Putamen (tissue), 1 donor: ENCODE measurements around the gene BCL7B.
"Not testable (repeated sequence)": the region's sequence is repeated elsewhere in the genome, so short reads cannot be mapped to it uniquely, and the experiment has no call there.

Experiments
- DNase-seq: peaks from one replicate; pipeline ENCODE4 v3.0.0-alpha.2; 2016; ENCODE audit warnings: low spot score

BCL7B gene

DNA sequence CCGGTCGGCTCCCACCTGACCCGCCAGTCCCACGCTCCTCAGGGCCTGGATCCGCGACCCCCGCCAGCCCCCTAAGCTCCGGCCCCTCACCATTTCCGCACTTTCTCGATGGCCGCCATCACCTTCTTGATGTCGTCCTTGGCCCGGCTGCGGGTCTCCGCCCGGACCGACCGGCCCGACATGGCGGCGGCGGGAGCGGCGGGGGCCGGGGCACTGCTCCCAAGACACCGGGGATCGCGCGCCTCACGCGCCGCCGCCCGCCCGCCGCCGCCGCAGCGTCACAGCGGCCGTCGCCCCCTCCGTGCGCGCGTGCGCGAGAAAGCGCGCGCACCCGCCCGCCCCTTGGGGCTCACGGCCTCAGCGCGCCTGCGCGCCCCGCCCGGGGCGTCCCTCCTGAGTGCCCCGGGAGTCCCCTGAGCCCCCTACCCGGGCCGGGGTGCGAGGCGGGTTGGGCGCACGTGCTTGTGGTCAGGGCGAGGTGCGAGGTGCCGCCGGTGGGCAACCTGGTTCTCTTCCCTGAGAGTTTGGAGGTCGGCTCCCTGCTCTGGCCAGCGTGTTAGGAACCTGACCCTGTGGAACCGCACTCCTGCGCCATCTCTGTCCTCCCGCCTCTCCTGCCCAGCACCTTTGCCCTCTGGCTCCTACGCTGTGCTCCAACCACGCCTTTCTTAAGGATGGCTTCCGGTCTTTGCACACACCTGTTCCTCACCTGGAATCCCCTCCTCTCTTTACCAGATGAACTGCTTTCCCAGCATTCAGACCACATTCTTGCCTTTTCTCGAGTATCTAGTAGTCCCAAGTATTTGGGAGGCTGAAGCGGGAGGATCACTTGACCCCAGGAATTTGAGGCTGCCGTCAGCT, at the start of gene BCL7B:
Gene BCL7B (minus strand): TSS at position 294 of the 861 bp plus-strand sequence. CDS start 112 bp downstream, at position 182.
- DNase-seq, result peak; percentile 77

DNA sequence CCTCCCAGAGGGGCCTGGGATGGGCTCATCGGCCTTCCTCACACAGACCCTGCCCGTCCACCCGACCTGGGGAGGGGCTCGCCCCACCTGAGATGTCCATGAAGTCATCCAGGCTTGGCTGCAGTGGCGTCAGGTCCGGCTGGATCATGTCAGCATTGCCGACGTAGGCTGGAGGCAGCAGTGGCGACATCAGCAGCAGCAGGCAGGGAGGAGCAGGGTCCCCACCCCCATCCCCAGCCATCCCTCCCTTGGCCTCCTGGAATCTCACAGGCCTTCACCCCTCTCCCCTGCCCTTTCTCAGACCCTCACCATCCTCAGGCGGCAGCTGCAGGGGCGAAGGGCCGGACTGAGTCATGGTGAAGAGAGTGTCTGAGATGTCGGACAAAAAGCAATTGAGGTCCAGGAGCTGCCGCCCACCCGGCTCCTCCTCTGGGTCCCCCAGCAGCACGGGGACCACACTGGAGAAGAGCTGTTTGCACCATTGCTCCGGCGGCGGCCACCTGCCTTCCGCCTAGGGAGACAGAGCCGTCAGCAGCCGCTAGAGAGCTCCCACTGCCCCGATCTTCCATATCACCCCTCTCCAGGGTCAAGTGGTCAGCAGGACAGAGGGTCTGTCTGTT, 48.2 kb upstream of the BCL7B start:
- no peak for DNase-seq

DNA sequence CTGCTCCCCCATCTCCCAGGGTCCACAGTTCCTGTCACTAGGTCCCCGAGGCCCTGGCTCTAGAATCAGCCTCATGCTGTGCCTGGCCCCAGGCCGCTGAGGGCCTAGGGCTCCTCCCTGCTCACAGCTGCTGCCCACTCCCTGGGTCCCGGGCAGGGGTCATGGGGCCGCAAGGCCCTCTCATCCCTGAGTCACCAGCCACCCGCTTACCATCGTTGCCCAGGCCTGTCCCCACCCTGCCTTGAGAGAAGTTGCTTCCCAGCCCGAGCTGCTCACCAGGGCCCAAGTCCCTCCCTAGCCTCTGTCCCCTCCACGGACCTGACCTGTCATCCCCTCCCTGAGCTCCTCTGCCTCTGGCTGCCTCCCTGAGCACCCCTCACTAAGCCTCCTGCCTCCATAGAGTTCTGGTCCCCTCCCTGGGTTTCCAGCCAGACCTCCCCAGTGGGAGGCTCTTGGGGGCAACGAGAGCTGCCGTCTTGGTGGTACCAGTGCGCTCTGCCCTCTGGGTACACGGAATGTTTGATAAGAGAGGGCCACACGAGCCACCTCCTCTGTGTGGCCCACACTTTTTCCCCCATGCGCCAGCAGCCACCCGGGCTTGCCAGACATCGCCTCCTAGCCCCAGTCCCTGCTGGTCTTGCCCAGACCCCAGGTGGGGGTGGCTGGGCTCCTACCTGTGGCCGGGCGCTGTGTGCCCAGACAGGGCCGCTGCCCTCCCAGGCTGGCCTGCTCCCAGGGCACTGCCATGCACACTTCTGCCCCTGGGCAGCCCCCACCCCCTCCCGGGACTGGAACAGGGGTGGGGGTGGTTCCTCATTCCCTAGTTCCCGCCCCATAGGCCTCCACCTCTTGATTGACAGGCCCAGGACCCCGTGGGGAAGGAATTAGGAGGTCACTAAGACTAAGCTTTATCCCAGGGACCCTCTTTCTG, 45.5 kb upstream of the BCL7B start:
- no peak for DNase-seq

DNA sequence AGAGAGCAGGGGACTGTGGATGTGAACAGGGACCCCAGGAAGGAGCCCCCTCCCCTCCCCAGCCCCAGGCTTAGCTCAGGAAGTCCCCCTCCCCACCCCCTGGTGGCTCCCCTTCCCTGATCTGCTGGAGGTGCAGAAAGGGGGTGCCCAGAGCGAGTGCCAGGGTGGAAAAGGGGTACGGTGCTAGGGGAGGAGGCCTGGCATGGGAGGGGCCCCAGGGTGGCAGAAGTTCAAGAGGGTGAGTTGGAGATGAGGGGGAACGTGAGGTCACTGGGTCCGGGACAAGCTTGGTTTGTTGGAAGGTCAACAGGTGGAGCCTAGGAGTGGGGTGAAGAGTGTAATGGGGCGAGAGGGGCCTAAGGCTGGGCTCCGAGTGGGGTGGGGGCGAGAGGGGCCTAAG, 42.4 kb upstream of the BCL7B start:
- DNase-seq, result no peak

DNA sequence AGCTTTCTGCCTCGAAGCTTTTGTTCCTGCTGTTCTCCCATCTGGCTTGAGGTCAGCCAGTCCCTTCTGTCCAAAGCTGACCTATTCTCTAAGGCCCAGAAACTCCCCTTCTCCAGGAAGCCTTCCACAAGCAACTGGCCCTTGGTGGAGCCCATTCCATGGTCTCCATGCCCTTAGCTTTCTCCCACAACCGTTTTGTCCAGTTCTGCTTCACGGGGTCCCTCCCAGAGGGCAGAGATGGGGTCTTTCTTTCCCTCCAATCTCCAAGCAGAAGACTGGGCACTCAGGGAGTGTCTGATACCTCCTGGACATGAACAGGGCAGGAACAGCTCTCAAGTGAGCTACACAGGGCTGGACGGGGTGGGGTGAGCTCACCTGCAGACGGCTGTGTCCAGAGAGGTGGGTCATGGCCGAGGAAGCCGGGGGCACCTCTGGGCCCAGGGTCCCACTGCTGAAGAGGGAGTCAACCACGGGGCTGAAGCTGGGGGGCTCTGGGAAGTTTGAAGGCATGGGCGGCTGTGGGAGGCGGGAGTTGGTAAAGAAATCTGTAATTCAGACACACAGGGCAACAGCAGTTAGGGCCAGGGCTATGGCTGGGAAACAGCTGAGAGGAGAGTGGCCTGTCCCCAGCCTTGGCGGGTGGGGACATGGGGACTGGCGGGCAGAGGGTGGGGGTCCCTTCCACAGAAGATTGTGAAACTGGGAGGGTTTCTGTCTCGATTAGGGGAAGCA, 41.8 kb upstream of the BCL7B start:
- no peak for DNase-seq

DNA sequence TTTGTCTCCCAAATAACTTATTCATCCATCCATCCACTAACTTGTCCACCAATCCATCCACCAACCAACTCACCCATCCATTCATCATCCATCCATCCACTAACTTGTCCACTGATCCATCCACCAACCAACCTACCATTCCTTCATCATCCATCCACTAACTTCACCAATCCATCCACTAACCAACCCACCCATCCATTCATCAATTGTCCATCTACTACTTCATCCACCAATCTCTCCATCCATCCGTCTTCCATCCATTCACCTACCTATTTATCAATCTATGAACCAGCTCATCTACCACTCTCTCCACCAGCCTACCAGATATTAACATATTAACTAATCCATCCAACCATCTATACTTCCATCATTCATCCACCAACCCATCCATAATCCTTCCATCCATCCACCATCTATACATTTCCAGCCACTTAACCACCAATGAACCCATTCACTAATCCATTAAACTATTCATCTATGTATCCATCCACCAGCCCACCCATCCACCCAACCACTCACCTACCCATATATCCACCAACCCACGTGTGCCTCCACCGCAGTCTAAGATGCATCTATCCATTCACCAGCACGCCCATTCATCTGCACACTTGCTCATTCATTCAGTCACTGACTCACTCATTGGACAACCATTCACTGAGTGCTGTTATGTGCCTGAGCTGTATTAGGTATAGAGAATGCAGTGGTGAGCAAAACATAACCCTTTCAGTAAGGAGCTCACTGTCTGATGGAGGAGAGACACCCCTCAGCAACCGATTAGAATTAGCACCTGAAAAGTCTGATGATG, 40.7 kb upstream of the BCL7B start:
- DNase-seq, result no peak

DNA sequence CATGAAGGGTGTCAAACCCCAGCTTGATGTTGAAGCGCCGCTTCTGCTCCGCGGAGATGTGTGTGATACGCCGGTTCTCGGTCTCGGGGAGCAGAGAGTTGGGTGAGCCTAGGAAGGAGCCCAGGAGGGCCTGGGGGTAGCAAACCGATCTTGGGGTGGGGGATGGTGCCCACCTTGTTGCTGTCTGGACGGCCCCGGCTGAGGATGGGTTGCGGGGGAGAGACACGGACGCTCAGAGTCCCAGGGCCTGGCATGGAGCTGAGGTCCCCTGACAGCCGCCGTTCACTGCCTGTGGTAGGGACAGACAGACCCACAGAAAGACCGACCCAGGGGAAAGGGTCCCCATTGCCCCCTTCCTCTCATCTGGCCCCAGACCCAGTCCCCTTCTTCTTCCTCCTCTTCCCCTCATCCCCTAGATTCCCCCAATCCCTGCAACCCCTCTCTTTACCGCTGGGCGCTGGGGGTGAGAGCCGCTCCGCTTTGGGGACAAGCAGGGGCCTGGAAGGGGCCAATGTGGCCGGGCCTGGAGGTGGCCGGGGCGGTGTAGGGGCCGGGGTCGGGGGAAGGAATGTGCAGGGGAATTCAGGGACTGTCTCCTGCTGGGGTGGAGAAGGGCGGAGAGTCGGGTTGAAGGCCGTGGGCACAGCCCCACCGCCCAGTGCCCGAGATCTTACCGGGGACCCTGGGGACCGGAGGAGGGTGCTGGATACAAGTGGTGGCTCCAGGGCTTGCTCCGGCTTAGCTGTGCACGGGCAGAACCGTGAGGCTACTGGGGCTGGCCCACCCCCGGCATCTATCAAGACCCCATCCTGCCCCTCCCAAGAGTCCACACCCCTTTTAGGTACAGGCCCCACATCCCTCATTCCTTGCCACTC, 38.9 kb upstream of the BCL7B start:
- no peak for DNase-seq

DNA sequence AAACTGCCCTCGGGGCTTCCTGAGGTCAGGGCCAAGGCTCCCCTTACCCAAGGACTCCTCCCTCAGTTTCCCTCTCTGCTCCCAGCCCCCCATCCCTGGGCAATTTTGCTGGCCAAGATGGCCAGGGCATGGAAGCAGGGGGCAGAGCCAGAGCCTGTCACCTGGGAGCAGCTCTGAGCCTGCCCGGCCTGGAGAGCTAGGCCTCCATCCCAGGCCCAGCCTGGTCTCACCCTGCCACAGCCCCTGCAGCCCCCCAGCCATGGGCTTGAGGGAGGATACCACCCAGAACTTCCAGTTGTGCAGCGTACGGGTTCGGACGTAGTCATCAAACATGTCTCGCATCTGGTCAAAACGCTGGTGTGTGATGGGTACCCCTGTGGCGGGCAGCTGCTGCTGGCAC, 37.9 kb upstream of the BCL7B start:
- no peak for DNase-seq

DNA sequence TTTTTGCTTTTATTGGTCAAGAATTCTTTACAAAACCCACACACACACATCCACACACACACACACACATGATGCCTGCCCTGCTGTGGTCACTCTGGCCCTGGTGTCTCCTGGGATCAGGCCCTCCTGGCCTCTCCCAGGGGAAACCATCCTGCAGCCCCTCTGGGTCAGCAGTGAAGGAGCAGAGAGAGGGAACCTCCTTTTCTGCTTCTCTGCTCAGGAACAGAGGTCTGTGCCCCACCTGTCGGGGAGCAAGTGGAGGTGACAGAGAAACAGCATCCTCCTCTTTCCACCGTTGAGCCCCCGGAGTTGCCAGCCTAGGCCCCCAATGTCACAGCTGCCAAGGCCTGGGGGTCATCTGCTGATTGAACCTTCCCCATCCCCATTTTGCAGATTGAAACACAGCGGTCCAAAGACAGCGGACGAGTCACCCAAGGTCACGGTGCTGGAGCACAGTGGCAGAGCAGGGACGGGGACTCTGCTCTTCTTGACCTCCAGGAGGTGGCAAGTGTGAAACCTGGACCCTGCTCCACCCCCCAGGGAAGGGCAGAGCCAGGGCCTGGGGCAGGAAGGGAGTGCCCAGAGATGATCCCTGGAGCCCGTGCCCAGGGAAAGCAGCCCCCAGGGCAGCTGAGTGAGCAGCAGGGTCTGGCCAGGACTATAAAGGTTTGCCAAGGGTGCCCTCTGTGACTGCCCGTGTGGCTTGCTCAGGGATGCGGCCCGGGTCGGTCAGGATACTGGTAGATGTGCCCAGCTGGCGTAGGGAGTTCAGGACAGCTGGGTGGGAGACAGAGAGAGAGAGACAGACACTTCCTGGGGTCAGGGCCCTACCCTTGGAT, 35.9 kb upstream of the BCL7B start:
- DNase-seq, result no peak

DNA sequence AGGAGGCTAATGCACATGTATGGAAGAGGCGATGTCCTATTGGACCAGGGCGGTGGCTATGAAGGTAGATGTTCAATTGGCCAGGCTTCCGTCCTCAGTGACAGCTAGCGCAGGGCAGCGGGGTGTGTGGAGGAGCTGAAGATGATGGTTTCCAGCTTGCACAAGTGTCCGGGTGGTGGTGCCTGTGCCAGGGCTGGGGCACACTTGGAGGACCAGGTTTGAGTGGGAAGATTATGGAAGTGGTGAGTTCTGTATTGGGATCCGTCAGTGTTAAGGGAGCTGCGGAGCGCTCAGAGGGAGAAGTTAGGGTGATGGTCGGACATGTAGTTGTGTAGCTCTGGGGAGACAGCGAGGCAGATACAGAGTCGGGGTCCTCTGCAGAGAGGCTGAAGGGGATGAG, 29.4 kb upstream of the BCL7B start:
- DNase-seq, result no peak

DNA sequence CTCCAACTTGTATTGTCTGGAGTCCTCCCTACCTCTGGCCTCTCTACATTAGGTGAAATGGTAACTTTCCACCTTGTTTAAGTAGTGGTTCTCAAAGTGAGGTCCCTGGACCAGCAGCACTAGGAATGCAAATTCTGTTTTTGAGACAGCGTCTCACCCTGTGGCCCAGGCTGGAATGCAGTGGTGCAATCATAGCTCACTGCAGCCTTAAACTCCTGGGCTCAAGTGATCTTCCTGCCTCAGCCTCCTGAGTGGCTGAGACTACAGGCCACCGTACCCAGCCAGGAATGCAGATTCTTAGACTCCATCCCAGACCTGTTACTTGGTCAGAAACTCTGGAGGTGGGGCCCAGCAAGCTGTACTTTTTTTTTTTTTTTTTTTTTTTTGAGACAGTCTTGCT, 27.7 kb upstream of the BCL7B start:
- DNase-seq, result no peak

DNA sequence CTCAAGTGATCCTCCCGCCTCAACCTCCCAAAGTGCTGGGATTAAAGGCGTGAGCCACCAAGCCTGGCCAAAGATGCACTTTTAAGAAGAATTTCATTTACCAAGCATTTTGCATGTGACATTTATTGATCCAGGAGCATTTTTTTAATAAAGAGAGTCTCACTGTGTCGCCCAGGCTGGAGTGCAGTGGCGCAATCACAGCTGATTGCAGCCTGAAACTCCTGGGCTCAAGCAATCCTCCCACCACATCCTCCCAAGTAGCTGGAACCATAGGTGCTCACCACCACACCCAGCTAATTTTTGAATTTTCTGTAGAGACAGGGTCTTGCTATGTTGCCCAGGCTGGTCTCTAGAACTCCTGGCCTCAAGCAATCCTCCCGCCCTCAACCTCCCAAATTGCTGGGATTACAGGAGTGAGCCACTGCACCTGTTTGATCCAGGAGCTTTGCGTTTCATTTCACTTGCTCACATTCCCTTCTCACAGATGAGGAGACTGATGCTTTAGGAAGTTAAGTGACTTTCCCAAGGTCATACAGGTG, 25.2 kb upstream of the BCL7B start:
- no peak for DNase-seq

DNA sequence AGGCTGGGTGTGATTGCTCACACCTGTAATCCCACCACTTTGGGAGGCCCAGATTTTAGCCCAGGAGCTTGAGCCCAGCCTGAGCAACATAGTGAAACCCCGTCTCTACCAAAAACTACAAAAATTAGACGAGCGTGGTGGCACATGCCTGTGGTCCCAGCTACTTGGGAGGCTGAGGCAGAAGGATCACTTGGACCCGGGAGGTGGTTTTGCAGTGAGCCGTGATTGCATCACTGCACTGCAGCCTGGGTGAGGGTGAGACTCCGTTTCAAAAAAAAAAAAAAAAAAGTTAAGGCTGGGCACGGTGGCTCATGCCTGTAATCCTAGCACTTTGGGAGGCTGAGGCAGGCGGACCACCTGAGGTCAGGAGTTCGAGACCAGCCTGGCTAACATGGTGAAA, 23.5 kb upstream of the BCL7B start:
- DNase-seq, result not testable (repeated sequence)

DNA sequence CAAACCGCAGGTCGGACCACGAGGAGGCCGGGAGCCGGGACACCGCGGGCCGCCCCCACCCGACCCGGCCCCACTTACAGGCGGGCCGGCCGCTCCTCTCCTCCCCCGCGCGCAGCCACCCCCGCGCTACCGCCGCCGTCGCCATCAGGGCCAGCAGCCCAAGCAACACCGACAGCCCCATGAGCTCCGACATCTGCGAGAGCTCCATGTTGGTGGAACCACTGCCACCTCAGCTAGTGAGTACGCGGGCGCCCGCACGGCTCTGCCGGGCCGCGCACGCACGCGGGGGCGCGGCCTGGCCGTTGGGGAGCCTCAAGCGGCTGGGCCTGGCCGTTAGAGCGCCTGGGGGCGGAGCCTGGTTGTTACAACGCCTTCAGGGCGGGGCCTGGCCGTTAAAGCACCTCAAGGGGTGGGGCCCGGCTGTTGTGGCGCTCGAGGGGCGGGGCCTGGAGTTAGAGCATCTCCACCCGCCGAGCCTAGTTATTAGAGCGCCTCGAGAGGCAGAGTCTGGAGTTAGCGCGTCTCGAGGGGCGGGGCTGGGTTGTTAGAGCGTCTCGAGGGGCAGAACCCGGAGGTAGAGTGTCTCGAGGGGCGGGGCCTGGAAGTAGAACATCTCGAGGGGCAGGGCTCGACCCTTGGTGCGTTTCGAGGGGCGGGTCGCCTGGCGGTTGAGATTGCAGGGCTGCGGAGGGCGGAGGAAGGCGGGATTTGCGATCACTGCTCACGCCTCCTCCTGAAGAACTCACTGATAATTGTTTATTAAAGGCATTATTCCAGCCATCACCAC, 21.0 kb upstream of the BCL7B start, which contains the start of gene TBL2:
Gene TBL2 (minus strand): TSS at position 238 of the 787 bp plus-strand sequence. CDS start 30 bp downstream, at position 208.
- peak; percentile 98 for DNase-seq

DNA sequence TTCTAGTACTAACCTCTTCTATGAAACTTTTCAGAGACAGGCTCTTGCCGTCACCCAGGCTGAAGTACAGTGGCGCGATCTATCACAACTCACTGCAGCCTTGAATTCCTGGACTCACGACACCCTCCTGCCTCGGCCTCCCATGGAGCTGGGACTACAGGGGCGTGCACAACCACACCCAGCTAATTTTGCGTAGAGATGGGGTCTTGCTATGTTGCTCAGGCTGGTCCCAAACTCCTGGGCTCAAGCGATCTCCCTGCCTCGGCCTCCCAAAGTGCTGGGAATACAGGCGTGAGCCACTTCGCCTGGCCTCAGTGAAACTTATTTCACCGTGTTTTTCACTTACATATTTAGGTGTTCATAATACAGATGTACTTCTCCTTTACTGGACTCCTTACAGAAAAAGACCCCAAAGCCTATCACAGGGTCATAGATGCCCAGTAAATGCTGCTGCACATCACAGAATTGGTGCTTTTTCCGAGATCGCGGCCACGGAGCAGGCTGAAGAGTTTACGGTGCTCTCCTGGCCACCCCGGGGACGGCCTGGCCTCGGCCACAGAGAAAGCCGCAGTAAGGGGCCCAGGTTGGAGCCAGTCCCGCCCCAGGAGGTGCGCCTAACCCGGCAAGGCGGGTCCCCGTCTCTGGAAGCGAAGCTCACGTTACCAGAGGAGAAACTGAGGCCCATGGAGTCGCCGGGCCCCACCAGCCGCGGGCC, 20.3 kb upstream of the BCL7B start:
- DNase-seq, result no peak

DNA sequence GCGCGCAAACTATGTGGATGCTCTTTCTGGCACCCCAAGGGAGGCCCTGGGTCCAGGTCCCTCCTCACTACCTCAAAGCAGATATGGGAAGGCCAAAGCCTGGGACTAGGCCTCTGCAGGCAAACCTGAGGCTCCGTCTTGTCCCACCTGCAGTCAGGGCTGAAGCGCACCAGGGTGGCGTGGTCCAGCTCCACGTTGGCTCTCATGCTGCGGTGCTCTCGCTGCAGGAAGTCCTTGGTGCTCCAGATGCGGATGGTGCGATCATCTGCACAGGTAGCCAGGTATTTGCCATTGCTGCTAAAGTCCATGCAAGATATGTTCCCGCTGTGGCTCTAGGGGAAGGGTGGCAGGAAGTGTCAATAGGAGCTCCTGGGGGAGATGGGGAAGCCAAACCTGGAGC, 16.3 kb upstream of the BCL7B start:
- DNase-seq, result no peak

DNA sequence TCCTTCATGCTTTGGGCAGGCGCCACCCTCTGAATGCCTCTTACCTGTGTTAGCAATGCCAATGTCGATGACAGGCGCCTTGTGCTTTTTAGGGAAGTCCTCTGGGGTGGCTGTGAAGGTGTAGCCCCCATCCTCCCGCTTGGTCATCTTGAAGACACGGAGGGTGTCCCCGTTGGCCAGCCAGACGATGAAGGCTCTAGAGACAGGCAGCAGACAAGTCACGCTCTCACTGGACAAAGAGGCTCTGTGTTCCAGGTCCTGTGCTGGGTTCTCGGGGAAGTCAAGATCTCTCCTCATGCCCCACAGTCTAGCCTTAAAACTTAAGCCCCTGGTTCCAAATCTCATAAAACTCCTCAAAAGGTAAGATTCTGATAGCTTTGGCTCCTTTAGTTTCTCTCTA, 15.8 kb upstream of the BCL7B start:
- DNase-seq, result no peak
